Measurements from ENCODE around the gene GSC. TPM values are rescaled to one million over a fixed set of nuclear protein-coding genes. Genes with fewer than 3 reads are reported as not detected.

Gene GSC
- total RNA-seq, 4 donors from 2014 or later, result not detected

DNA sequence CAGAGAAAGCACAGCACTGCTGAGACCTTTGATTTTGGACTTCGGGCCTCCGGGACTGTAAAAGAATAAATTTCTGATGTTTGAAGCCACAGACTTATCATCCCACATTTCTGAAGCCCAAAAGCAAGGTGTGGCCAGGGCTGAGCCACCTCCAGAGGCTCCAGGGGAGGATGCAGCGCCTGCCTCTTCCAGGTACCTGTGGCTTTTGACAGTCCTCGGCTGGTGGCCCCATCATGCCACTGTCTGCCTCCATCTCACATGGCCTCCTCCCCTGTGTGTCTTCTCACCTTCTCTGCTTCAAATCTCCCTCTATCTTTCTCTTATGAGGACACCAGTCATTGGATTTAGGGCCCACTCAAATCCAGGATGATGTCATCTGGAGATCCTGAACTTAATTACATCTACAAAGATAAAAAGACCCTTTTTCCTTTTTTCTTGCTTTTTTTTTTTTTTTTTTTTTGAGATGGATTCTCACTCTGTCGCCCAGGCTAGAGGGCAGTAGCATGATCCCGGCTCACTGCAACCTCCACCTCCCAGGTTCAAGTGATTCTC, 15.4 kb downstream of the GSC start:
- no peak for DNase-seq
- Histone ChIP-seq H3K4me3 (no peak overlapping the region), H3K27ac (no peak overlapping the region), H3K9me3 (no peaks in the 10 kb centered on the region), H3K27me3 (no peaks in the 10 kb centered on the region), H3K36me3 (no peaks in the 10 kb centered on the region), H3K4me1 (no peaks in the 10 kb centered on the region)
- TF ChIP-seq, protein P1, sequence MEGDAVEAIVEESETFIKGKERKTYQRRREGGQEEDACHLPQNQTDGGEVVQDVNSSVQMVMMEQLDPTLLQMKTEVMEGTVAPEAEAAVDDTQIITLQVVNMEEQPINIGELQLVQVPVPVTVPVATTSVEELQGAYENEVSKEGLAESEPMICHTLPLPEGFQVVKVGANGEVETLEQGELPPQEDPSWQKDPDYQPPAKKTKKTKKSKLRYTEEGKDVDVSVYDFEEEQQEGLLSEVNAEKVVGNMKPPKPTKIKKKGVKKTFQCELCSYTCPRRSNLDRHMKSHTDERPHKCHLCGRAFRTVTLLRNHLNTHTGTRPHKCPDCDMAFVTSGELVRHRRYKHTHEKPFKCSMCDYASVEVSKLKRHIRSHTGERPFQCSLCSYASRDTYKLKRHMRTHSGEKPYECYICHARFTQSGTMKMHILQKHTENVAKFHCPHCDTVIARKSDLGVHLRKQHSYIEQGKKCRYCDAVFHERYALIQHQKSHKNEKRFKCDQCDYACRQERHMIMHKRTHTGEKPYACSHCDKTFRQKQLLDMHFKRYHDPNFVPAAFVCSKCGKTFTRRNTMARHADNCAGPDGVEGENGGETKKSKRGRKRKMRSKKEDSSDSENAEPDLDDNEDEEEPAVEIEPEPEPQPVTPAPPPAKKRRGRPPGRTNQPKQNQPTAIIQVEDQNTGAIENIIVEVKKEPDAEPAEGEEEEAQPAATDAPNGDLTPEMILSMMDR (IDR thresholded peaks at IDR 0.05), result no peak
- no peak for TF ChIP-seq POLR2A (IDR thresholded peaks at IDR 0.05)

DNA sequence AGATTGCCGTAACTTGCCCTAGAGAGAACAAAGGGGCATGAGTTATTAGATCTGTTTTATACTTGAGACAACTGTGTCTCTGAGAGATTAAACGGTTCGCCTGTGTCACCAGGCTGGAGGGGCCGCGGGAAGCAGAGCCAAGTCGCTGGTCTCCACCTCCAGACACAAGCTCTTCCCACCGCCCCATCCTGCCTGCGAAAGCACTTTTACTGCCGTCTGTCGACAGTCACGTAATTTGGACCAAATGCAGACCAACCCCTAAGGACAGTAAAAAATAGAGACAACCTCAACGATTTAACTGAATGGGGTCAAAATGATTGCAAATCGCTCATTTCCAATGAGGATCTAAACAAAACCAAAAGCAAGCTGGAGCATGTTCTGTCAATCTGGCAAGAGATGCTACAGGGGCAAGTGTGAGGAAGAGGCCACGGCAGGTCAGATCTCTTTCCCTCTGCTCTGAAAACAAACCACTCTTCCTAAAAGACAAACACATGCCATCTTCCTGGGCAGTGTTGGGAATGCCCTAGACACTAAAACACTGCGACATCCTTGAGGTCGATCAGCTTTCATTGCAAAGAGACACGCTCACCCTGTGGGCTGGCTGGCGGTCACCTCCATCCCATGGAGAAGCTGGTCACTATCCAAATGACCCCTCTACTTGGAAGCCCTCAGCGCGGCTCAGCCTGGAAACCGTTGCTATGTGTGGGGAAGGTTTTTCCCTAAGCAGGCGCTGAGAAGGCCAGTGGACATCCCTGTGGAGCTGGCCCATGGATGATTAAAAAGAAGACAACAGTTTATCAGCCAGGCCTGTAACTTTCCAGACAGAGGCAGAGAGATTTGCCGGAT, 17.1 kb downstream of the GSC start:
- TF ChIP-seq, protein P1 (IDR thresholded peaks at IDR 0.05), result no peak
- no peak for TF ChIP-seq POLR2A (IDR thresholded peaks at IDR 0.05)
- no peaks in the 10 kb centered on the region for H3K36me3 ChIP-seq
- H3K9me3 ChIP-seq, result no peaks in the 10 kb centered on the region
- no peak for DNase-seq
- no peaks in the 10 kb centered on the region for H3K4me1 ChIP-seq
- H3K27ac ChIP-seq, result no peak overlapping the region
- no peaks in the 10 kb centered on the region for H3K27me3 ChIP-seq
- H3K4me3 ChIP-seq, result no peak overlapping the region

DNA sequence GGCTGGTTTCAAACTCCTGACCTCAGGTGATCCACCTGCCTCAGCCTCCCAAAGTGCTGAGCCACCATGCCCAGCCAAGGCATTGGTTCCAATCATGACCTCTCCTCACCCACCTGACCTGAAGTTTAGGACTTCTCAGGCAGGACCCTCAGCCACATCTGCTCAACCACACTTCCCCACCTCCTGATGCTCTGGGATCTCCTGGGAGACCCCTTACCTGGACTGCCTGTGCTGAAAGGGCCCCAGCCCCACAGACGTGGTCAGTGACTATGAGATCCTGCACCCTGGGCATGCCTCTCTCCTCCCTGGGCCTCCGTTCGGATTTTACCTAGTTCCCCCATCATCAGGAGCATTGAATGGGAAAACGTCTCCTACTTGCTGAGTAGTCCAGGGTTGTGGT, 18.0 kb downstream of the GSC start:
- no peaks in the 10 kb centered on the region for H3K36me3 ChIP-seq
- no peaks in the 10 kb centered on the region for H3K4me1 ChIP-seq
- no peak overlapping the region for H3K27ac ChIP-seq
- no peaks in the 10 kb centered on the region for H3K27me3 ChIP-seq
- no peak for DNase-seq
- no peaks in the 10 kb centered on the region for H3K9me3 ChIP-seq
- no peak overlapping the region for H3K4me3 ChIP-seq
- TF ChIP-seq, protein P1 (IDR thresholded peaks at IDR 0.05), result no peak

DNA sequence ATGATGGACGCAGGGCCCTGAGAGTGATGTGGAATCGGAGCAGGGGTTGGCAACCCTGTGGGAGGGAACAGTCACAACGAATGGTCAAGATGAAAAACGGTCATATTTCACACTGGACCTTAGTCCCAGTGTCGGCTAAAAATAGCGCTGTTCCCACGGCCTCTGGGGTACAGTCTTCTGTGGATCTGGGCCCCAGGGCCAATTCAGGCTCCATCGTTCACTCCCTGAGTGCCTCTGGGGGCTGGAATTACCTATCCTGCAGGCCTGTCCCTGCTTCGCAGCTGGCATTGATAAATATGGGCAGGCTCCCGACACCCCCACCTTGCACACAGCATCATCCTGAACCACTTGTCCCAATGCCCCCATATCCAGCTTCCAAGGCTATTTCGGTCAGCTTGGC, 18.6 kb downstream of the GSC start:
- H3K36me3 ChIP-seq, result no peaks in the 10 kb centered on the region
- no peak for DNase-seq
- H3K9me3 ChIP-seq, result no peaks in the 10 kb centered on the region
- no peak for TF ChIP-seq POLR2A (IDR thresholded peaks at IDR 0.05)
- TF ChIP-seq, protein P1 (IDR thresholded peaks at IDR 0.05), result no peak
- H3K4me3 ChIP-seq, result no peak overlapping the region
- H3K4me1 ChIP-seq, result no peaks in the 10 kb centered on the region
- no peak overlapping the region for H3K27ac ChIP-seq
- no peaks in the 10 kb centered on the region for H3K27me3 ChIP-seq

DNA sequence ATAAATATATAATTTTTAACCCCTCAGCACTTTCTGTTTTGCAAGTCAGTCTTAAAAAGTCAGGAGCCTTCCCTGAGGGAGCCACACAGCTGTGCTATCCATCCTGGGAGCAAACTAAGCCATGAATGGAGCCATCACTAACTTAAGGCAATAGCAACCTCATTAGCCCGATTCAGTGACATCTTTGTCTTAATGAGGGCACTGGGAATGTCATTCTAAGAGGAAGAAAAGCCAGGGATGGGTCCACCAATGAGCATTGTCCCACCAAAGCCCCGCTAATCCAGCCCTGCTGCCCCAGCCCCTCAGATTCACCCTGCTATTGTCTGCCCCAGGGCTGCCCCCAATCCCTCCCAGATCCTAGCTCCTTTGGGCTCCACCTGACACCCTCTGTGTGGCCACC, 19.5 kb downstream of the GSC start:
- no peaks in the 10 kb centered on the region for H3K4me1 ChIP-seq
- no peaks in the 10 kb centered on the region for H3K27me3 ChIP-seq
- DNase-seq, result no peak
- no peak overlapping the region for H3K4me3 ChIP-seq
- no peaks in the 10 kb centered on the region for H3K36me3 ChIP-seq
- no peaks in the 10 kb centered on the region for H3K9me3 ChIP-seq
- no peak for TF ChIP-seq POLR2A (IDR thresholded peaks at IDR 0.05)
- TF ChIP-seq, protein P1 (IDR thresholded peaks at IDR 0.05), result no peak
- no peak overlapping the region for H3K27ac ChIP-seq
